Right atrium auricular region (tissue), 2 donors: Measurements from ENCODE around the gene MIB1. TPM values are rescaled to one million over a fixed set of nuclear protein-coding genes. Genes with fewer than 3 reads are reported as not detected.

ENCODE experiments used
- DNase-seq: peaks from one replicate; pipeline ENCODE4 v3.0.0-alpha.2; 2019; ENCODE audit warnings: low spot score
- H3K27ac ChIP-seq, 2 donors: fragments of 200-600 bp; sonication (generic); 1 replicate in 1 of 2; 2 replicates in 1 of 2; pipeline ENCODE4 v1.5.1; 2016 to 2019
- H3K27me3 ChIP-seq, 2 donors: fragments of 200-600 bp; sonication (generic); one replicate each; pipeline versions ENCODE4 v1.5.1 to v1.6.0; 2017 to 2019
- H3K36me3 ChIP-seq: fragments of 200-600 bp; sonication (generic); one replicate; pipeline ENCODE4 v1.5.1; 2016
- H3K4me1 ChIP-seq, 2 donors: fragments of 200-600 bp; sonication (generic); one replicate each; pipeline versions ENCODE4 v1.5.1 to v1.6.0; 2017 to 2019
- H3K4me3 ChIP-seq, 2 donors: fragments of 200-600 bp; sonication (generic); 1 replicate in 1 of 2; 2 replicates in 1 of 2; pipeline ENCODE4 v1.5.1; 2017 to 2019; ENCODE audit warnings: mild to moderate bottlenecking in 1 of 2, moderate library complexity in 1 of 2
- H3K9me3 ChIP-seq, 2 donors: fragments of 200-600 bp; sonication (generic); one replicate each; pipeline ENCODE4 v1.5.1; 2019
- total RNA-seq, 2 donors: library from RNA; depleted of rRNA; stranded (reverse); fragments of >200 nt; gene quantifications; one replicate each; pipeline ENCODE4 v1.1.0, GENCODE V29; 2016
- TF ChIP-seq, protein P1 (sequence below), 2 donors: fragments of 200-600 bp; sonication (generic); IDR thresholded peaks; one replicate each; pipeline ENCODE4 v1.5.1; 2019; ENCODE audit warnings: antibody characterized with exemption in 2 of 2

MIB1 gene
- total RNA-seq, 2 donors from 2014 or later = 16.7 to 20.8 TPM

DNA sequence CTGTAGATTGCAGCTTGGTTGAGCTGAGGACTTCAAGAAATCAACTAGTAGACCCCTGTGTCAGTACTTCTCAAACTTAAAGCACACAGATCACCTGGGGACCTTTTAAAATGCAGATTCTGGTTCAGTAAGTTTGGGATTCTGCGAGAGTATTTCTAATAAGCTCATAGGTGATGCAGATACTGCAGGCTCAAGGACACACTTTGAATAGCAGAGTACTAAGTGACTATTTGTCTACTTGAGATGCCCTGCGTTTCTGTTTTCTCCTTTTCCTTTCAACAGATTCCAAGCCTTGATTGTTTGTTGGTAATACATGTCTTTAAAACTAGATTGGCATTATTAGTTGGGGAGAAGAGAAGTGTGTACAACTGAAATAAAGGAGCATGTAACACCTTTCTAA lies 6.7 kb downstream of the MIB1 start:
- no peak for DNase-seq
- peaks cover 0 to 20% of the 10 kb centered on the region in 2 donors for H3K4me1 ChIP-seq
- no peak overlapping the region for H3K4me3 ChIP-seq
- no peaks in the 10 kb centered on the region for H3K27me3 ChIP-seq
- H3K36me3 ChIP-seq = no peaks in the 10 kb centered on the region
- TF ChIP-seq, protein P1, sequence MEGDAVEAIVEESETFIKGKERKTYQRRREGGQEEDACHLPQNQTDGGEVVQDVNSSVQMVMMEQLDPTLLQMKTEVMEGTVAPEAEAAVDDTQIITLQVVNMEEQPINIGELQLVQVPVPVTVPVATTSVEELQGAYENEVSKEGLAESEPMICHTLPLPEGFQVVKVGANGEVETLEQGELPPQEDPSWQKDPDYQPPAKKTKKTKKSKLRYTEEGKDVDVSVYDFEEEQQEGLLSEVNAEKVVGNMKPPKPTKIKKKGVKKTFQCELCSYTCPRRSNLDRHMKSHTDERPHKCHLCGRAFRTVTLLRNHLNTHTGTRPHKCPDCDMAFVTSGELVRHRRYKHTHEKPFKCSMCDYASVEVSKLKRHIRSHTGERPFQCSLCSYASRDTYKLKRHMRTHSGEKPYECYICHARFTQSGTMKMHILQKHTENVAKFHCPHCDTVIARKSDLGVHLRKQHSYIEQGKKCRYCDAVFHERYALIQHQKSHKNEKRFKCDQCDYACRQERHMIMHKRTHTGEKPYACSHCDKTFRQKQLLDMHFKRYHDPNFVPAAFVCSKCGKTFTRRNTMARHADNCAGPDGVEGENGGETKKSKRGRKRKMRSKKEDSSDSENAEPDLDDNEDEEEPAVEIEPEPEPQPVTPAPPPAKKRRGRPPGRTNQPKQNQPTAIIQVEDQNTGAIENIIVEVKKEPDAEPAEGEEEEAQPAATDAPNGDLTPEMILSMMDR (IDR thresholded peaks at IDR 0.05) = no peak
- H3K9me3 ChIP-seq = no peaks in the 10 kb centered on the region
- H3K27ac ChIP-seq = no peak overlapping the region

DNA sequence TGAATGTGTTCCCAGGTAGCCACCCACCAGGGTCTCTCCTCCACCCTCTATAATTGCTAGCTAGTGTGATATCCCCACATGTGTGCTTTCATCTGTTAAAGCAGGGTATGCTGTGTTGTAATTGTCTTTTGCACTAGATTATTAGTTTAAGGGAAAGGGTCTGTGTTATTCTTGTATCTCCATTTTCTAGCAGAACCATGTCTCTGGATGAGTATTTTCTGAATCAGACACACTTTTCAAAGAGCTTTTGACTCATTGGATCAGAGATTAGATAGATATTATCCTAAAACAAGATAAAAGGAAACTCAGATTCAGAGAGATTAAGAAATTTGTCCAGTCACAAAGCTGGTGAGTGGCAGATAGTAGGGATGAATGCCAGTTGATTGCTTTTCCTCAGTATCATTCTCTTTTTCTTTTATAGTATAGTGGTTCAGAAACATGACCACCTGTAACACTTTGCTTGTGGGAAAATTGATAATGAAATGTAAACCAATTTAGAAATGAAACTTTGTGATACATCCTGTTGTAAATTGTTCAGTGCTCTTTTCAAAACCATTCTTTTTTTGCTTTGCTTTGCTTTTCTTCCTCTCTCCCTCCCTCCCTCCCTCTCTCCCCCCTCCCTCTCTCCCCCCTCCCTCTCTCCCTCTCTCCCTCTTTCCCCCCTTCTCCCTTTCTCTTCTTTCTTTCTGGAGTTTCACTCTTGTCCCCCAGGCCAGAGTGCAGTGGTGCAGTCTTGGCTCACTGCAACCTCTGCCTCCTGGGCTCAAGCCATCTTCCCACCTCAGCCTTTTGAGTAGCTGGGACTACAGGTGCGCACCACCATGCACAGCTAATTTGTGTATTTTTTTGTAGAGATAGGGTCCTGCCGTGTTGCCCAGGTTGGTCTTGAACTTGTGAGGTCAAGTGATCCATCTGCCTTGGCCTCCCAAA lies 7.4 kb downstream of the MIB1 start:
- DNase-seq = no peak
- H3K4me1 ChIP-seq = peaks cover 0 to 13% of the 10 kb centered on the region in 2 donors
- H3K27me3 ChIP-seq = no peaks in the 10 kb centered on the region
- H3K36me3 ChIP-seq = no peaks in the 10 kb centered on the region
- H3K27ac ChIP-seq = no peak overlapping the region
- TF ChIP-seq, protein P1 (IDR thresholded peaks at IDR 0.05) = no peak
- no peaks in the 10 kb centered on the region for H3K9me3 ChIP-seq
- H3K4me3 ChIP-seq = no peak overlapping the region

DNA sequence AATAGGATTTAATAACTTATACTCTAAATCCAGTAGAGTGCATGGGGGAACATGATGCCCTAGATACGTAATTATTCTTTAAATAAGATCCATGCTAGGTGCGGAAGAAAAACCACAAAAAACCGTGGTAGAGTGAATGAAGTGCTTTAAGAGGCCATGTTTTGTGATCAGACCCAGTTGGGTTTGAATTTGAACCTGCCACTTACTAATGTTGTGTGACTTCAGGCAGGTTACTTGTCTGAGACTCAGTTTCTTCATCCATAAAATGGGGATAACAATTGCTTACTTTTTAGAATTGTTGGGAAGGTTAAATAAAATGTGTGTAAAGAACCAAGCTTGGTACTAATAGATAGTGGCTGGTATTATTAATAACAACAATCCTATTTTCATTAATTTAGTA lies 17.2 kb downstream of the MIB1 start:
- no peak overlapping the region for H3K27ac ChIP-seq
- H3K9me3 ChIP-seq = no peaks in the 10 kb centered on the region
- no peak overlapping the region for H3K4me3 ChIP-seq
- H3K4me1 ChIP-seq = peaks cover 0 to 9% of the 10 kb centered on the region in 2 donors
- TF ChIP-seq, protein P1 (IDR thresholded peaks at IDR 0.05) = no peak
- H3K27me3 ChIP-seq = no peaks in the 10 kb centered on the region
- no peaks in the 10 kb centered on the region for H3K36me3 ChIP-seq
- DNase-seq = no peak

DNA sequence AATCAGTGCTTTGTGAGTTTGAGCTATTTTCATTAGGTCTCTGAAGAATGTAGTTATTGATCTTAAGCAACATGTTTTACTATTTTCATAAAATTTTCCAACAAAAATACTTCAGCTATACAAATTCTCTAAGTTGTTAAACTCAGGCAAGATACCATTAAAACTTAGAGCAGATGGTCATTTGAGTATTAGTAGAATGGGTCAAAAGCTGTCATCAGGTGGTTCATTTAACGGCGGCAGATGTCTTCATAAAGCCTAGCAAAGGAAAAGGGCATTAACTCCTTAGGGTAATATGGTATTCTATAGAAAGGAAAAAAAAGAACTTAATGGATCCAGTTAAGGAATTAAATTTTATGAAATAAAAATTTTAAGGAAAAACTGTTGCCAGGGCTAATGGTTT lies 19.2 kb downstream of the MIB1 start:
- Histone ChIP-seq H3K9me3 (no peaks in the 10 kb centered on the region), H3K4me1 (peaks cover 0 to 18% of the 10 kb centered on the region in 2 donors), H3K4me3 (no peak overlapping the region), H3K27me3 (no peaks in the 10 kb centered on the region), H3K27ac (no peak overlapping the region), H3K36me3 (no peaks in the 10 kb centered on the region)
- DNase-seq = no peak
- TF ChIP-seq, protein P1 (IDR thresholded peaks at IDR 0.05) = no peak

DNA sequence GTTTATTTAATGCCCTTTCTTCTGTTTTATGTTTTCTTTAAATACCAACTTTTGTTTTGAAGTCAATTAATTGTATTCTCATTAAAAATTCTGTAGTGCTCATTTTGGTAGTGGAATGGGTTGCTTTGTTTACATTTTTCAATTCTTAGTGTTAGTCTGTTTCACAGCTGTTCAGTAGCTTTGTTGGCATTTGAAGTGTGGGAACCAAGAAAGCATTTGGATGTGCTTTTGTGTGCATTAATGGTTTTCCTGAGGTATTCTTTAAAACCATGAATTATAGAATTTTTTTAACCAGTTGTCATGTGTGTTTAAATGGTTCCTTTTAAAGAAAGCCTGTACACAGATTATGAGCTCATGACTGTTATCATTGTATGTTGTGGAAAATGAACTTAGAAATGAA lies 19.7 kb downstream of the MIB1 start:
- H3K4me3 ChIP-seq = no peak overlapping the region
- no peaks in the 10 kb centered on the region for H3K27me3 ChIP-seq
- H3K36me3 ChIP-seq = no peaks in the 10 kb centered on the region
- H3K4me1 ChIP-seq = peaks cover 0 to 15% of the 10 kb centered on the region in 2 donors
- H3K27ac ChIP-seq = no peak overlapping the region
- no peak for DNase-seq
- TF ChIP-seq, protein P1 (IDR thresholded peaks at IDR 0.05) = no peak
- no peaks in the 10 kb centered on the region for H3K9me3 ChIP-seq
